GM19238 (cell line): Measurements from ENCODE around the gene ZSWIM1.
"Not testable (repeated sequence)": the region's sequence is repeated elsewhere in the genome, so short reads cannot be mapped to it uniquely, and the experiment has no call there.

Experiments used
- DNase-seq: peaks from one replicate; pipeline ENCODE4 v3.0.0; 2011; ENCODE audit warnings: low spot score; ENCODE audit not compliant: insufficient read length

ZSWIM1 gene

DNA sequence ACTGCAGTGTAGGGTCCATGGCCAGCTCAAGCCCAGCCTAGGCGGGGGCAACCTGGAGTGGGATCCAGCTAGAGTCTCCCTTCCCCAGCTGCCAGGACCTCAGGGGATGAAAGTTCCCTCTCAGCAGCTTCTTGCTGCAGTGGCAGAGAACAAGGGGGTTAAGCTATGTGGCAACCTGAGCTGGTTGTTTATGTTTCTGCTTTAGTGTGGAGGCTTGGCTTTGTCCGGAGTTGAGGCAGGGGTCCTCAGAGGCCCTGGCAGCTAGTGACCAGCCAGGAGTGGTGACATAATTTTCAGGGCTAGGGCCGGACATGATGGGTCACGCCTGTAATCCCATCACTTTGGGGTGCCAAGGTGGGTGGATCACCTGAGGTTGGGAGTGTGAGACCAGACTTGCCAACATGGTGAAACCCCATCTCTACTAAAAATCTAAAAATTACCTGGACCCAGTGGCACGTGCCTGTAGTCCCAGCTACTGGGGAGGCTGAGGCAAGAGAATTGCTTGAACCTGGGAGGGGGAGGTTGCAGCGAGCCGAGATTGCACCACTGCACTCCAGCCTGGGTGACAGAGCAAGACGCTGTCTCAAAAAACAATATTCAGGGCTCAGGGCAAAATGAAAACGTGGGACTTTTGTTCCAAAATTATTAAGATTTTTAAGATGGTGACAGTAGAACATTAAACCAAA, 44.9 kb downstream of the ZSWIM1 start:
- DNase-seq: no peak

DNA sequence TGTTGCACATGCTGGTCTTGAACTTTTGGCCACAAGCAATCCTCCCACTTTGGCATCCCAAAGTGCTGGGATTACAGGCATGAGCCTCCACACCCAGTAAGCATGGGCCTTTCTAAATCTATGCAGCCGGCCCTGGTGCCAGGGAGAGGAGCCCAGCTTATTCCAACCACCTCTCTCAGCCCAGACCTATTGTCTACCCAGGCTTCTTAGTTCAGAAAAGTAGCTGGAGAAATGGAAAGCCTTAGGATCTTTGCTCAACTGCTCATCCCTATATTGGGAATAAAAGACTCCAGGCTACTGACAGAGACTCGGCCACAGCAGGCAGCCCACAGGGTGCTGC, 45.7 kb downstream of the ZSWIM1 start:
- no peak for DNase-seq

DNA sequence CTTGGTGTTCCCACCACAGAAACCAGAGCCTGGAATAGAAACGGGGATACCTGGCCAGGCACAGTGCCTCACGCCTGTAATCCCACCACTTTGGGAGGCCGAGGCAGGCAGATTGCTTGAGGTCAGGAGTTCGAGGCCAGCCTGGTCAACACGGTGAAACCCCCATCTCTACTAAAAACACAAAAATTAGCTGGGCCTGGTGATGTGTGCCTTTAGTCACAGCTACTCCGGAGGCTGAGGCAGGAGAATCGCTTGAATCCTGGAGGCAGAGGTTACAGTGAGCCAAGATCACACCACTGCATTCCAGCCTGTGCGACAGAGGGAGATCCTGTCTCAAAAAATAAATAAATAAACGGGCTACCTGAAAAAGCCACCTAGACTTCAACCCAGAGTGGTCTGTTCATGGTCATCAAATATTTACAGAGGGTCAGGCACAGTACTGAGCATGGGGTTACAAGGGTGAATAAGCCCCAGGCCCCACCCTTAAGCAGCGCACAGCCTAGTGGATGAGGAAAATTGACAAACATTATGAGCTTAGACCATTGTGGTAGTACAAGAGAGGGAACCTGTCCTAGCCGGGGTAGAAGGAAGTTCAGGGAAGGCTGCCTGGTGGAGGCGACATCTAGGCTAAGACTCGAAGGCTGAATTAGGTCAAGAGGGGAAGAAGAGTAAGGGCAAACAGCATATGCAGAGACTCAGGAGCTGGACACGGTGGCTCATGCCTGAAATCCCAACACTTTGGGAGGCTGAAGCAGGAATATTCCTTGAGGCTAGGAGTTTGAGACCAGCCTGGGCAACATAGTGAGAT, 46.2 kb downstream of the ZSWIM1 start:
- DNase-seq: no peak

DNA sequence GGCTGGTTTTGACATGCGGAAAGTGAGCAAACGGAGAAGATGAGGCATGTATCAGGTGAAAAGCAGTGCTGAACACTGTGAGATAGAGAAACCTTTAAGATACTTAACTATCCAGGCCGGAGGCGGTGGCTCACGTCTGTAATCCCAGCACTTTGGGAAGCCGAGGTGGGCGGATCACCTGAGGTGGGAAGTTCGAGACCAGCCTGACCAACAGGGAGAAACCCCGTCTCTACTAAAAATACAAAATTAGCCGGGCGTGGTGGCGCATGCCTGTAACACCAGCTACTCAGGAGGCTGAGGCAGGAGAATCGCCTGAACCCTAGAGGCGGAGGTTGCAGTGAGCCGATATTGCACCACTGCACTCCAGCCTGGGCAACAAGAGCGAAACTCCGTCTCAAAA, 50.7 kb downstream of the ZSWIM1 start:
- not testable (repeated sequence) for DNase-seq

DNA sequence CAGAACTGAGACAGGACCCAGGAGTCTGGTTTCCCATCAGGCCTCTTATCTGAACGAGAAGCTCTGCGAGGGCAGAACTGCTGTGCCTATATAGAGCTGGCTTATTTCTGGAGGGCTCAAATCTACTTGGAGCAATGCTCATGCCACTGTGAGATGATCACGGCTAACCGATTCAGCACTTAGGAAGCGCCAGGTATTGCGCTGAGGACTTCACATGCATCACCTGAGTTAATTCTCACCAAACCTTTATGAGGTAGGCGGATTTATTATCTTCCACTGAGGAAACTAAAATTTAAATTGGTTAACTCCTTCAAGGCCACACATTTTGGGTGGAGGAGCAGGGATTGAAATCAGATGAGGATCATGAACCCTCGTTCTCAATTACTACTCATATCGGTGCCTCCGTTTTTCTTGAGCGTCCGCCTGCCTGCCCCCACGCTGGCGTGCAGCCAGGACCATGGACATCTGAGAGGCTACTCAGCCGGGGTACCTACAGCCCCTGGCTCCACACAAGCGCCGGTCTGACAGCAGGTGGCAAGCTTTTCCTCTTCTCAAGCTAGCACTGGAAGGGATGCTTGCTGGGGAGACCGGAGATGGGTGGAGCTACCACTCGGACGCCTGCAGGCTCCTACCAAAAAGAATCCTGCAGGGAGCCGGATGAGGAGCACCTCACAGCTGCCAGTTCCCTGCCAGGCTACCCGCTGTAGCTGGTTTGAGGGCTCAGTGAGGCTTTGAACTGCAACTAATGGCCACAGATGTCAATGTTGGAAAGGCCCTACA, 52.4 kb downstream of the ZSWIM1 start:
- peak; percentile 69 for DNase-seq

DNA sequence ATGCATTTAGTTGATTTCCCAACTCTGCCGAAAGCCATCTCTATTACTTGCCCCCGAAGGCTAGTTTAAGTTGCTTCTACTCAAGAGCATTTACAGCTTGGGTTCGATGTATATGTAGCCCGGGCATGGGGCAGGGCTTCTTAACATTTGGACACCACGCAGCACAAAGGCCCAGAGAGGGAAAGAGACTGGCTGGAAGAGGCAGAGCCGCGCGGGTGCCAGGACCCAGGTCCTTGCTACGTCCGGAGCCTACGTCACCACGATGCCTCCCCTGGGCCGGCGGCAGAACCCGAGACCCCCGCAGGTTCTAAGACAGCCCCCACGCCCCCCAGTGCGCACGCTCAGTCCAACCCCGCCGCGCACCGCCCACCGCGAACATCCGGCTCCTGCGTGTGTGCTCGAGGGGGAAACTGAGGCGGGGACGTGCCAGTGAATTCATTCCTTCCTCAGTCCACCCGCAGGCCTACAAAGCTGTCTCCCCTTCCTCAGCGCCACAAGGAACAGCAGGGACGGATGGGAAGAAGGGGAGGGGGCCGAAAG, 53.1 kb downstream of the ZSWIM1 start:
- peak; percentile 42 for DNase-seq
